DND-41 (cell line): ENCODE measurements around the gene TSPAN14.

Experiments used
- EZH2 ChIP-seq: IDR thresholded peaks from 3 replicates; pipeline ENCODE4 v1.6.1; 2012; ENCODE audit warnings: borderline replicate concordance, low read depth, mild to moderate bottlenecking, moderate library complexity, low read length, inconsistent platforms; ENCODE audit not compliant: severe bottlenecking
- TF ChIP-seq, protein P1 (sequence below): IDR thresholded peaks from 2 replicates; pipeline ENCODE4 v1.5.1; 2012; ENCODE audit warnings: borderline replicate concordance, low read length, moderate library complexity, mild to moderate bottlenecking; ENCODE audit not compliant: poor library complexity, severe bottlenecking; ENCODE audit errors: extremely low read depth

- TF ChIP-seq, protein P1, sequence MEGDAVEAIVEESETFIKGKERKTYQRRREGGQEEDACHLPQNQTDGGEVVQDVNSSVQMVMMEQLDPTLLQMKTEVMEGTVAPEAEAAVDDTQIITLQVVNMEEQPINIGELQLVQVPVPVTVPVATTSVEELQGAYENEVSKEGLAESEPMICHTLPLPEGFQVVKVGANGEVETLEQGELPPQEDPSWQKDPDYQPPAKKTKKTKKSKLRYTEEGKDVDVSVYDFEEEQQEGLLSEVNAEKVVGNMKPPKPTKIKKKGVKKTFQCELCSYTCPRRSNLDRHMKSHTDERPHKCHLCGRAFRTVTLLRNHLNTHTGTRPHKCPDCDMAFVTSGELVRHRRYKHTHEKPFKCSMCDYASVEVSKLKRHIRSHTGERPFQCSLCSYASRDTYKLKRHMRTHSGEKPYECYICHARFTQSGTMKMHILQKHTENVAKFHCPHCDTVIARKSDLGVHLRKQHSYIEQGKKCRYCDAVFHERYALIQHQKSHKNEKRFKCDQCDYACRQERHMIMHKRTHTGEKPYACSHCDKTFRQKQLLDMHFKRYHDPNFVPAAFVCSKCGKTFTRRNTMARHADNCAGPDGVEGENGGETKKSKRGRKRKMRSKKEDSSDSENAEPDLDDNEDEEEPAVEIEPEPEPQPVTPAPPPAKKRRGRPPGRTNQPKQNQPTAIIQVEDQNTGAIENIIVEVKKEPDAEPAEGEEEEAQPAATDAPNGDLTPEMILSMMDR = no peak
- no peak for TF ChIP-seq EZH2
These were observed 42.4 kb upstream of the TSPAN14 start for GRCh38 chr10:80411681-80412220.
